ENCODE measurements around the gene FUT6. TPM values are rescaled to one million over a fixed set of nuclear protein-coding genes. Genes with fewer than 3 reads are reported as not detected.
"Not testable (repeated sequence)": the region's sequence is repeated elsewhere in the genome, so short reads cannot be mapped to it uniquely, and the experiment has no call there.

The FUT6 gene
- total RNA-seq, 2 donors from 2014 or later: not detected

GRCh38 chr19:5880196-5880595 is 40.7 kb upstream of the FUT6 start:
- Histone ChIP-seq H3K4me1 (ENCODE audit: control insufficient read depth, insufficient read depth, low read length) (no peaks in the 10 kb centered on the region), H3K9me3 (ENCODE audit: control insufficient read depth, low read length) (no peaks in the 10 kb centered on the region), H3K36me3 (ENCODE audit: control insufficient read depth, insufficient read depth, low read length) (no peaks in the 10 kb centered on the region), H3K27me3 (ENCODE audit: control insufficient read depth, insufficient read depth, low read length, poor library complexity, severe bottlenecking) (no peaks in the 10 kb centered on the region), H3K4me3 (ENCODE audit: low read length) (no peak overlapping the region), H3K9ac (ENCODE audit: extremely low read depth, low read length, poor library complexity, severe bottlenecking) (no peak overlapping the region), H3K27ac (ENCODE audit: low read depth, low read length) (no peak overlapping the region)
- H3K27ac Mint-ChIP-seq: no peak overlapping the region
- TF ChIP-seq CTCF (conservative IDR thresholded peaks at IDR 0.05): no peak
- no peak for DNase-seq
- 67 to 90% methylated on average over 2 to 5 of the region's 6 CpGs for WGBS, 2 experiments (ENCODE audit: insufficient coverage in 1 of 2, insufficient read length in 1 of 2)
- no peaks in the 10 kb centered on the region for H3K9me3 Mint-ChIP-seq
- H3K4me3 Mint-ChIP-seq: no peak overlapping the region
- no peaks in the 10 kb centered on the region for H3K27me3 Mint-ChIP-seq (ENCODE audit: insufficient read depth)
- H3K4me1 Mint-ChIP-seq: peaks cover 10% of the 10 kb centered on the region
- no peaks in the 10 kb centered on the region for H3K36me3 Mint-ChIP-seq (ENCODE audit: low read depth)

GRCh38 chr19:5877882-5878281 is 38.4 kb upstream of the FUT6 start:
- no peaks in the 10 kb centered on the region for H3K36me3 Mint-ChIP-seq (ENCODE audit: low read depth)
- Histone ChIP-seq H3K9me3 (ENCODE audit: control insufficient read depth, low read length) (no peaks in the 10 kb centered on the region), H3K36me3 (ENCODE audit: control insufficient read depth, insufficient read depth, low read length) (no peaks in the 10 kb centered on the region), H3K4me1 (ENCODE audit: control insufficient read depth, insufficient read depth, low read length) (no peaks in the 10 kb centered on the region), H3K27ac (ENCODE audit: low read depth, low read length) (peak overlapping the region; percentile 87), H3K4me3 (ENCODE audit: low read length) (no peak overlapping the region), H3K27me3 (ENCODE audit: control insufficient read depth, insufficient read depth, low read length, poor library complexity, severe bottlenecking) (no peaks in the 10 kb centered on the region), H3K9ac (ENCODE audit: extremely low read depth, low read length, poor library complexity, severe bottlenecking) (no peak overlapping the region)
- 73 to 88% methylated on average over 4 to 9 of the region's 9 CpGs for WGBS, 2 experiments (ENCODE audit: insufficient coverage in 1 of 2, insufficient read length in 1 of 2)
- no peak overlapping the region for H3K4me3 Mint-ChIP-seq
- no peaks in the 10 kb centered on the region for H3K27me3 Mint-ChIP-seq (ENCODE audit: insufficient read depth)
- no peak for TF ChIP-seq CTCF (conservative IDR thresholded peaks at IDR 0.05)
- no peak for DNase-seq
- H3K4me1 Mint-ChIP-seq: peaks cover 10% of the 10 kb centered on the region
- H3K9me3 Mint-ChIP-seq: no peaks in the 10 kb centered on the region
- H3K27ac Mint-ChIP-seq: no peak overlapping the region

GRCh38 chr19:5877427-5877826 is 37.9 kb upstream of the FUT6 start:
- H3K27me3 ChIP-seq (ENCODE audit: control insufficient read depth, insufficient read depth, low read length, poor library complexity, severe bottlenecking): no peaks in the 10 kb centered on the region
- H3K27ac ChIP-seq (ENCODE audit: low read depth, low read length): peak overlapping the region; percentile 61
- no peaks in the 10 kb centered on the region for H3K4me1 ChIP-seq (ENCODE audit: control insufficient read depth, insufficient read depth, low read length)
- H3K9me3 Mint-ChIP-seq: no peaks in the 10 kb centered on the region
- H3K9me3 ChIP-seq (ENCODE audit: control insufficient read depth, low read length): no peaks in the 10 kb centered on the region
- no peak overlapping the region for H3K4me3 Mint-ChIP-seq
- H3K4me3 ChIP-seq (ENCODE audit: low read length): no peak overlapping the region
- no peaks in the 10 kb centered on the region for H3K27me3 Mint-ChIP-seq (ENCODE audit: insufficient read depth)
- no peak overlapping the region for H3K9ac ChIP-seq (ENCODE audit: extremely low read depth, low read length, poor library complexity, severe bottlenecking)
- no peak for DNase-seq
- whole genome bisulfite sequencing, 2 experiments (ENCODE audit: insufficient coverage in 1 of 2, insufficient read length in 1 of 2): 88 to 95% methylated on average over 5 to 8 of the region's 8 CpGs
- H3K27ac Mint-ChIP-seq: no peak overlapping the region
- peaks cover 10% of the 10 kb centered on the region for H3K4me1 Mint-ChIP-seq
- H3K36me3 ChIP-seq (ENCODE audit: control insufficient read depth, insufficient read depth, low read length): no peaks in the 10 kb centered on the region
- TF ChIP-seq CTCF (conservative IDR thresholded peaks at IDR 0.05): no peak
- H3K36me3 Mint-ChIP-seq (ENCODE audit: low read depth): no peaks in the 10 kb centered on the region

- 86 to 95% methylated on average over 3 to 7 of the region's 7 CpGs for WGBS, 2 experiments (ENCODE audit: insufficient coverage in 1 of 2, insufficient read length in 1 of 2)
- not testable (repeated sequence) for H3K4me1 Mint-ChIP-seq; H3K27me3 Mint-ChIP-seq (ENCODE audit: insufficient read depth); H3K36me3 Mint-ChIP-seq (ENCODE audit: low read depth); H3K4me3 Mint-ChIP-seq; H3K4me1 ChIP-seq (ENCODE audit: control insufficient read depth, insufficient read depth, low read length); H3K27ac Mint-ChIP-seq; H3K9me3 Mint-ChIP-seq; H3K4me3 ChIP-seq (ENCODE audit: low read length); H3K27ac ChIP-seq (ENCODE audit: low read depth, low read length); H3K9me3 ChIP-seq (ENCODE audit: control insufficient read depth, low read length); H3K9ac ChIP-seq (ENCODE audit: extremely low read depth, low read length, poor library complexity, severe bottlenecking); H3K36me3 ChIP-seq (ENCODE audit: control insufficient read depth, insufficient read depth, low read length); DNase-seq; H3K27me3 ChIP-seq (ENCODE audit: control insufficient read depth, insufficient read depth, low read length, poor library complexity, severe bottlenecking)
Observed at GRCh38 chr19:5874496-5874895, 35.0 kb upstream of the FUT6 start.
